NCI-H1417 treated with DMSO at 0.1 percent for 48 hours (cell line): ENCODE measurements around the gene FBXW7.
A peak's percentile ranks its signal among the peaks of the same experiment; 100 is the strongest.

Experiments
- DNase-seq: peaks from one replicate; lab custom pipeline; 2025; lab: John Stamatoyannopoulos, UW

FBXW7 gene

GRCh38 chr4:152328582-152328981, 207.3 kb downstream of the FBXW7 start:
- DNase-seq = no peak

GRCh38 chr4:152327606-152328453, 208.1 kb downstream of the FBXW7 start:
- DNase-seq = no peak

- DNase-seq = no peak
Measured at GRCh38 chr4:152325831-152326230, 210.1 kb downstream of the FBXW7 start.

GRCh38 chr4:152323221-152323620, 212.7 kb downstream of the FBXW7 start:
- DNase-seq = no peak

GRCh38 chr4:152322656-152323055, 213.2 kb downstream of the FBXW7 start:
- no peak for DNase-seq

GRCh38 chr4:152321923-152322322, 214.0 kb downstream of the FBXW7 start:
- no peak for DNase-seq

GRCh38 chr4:152321398-152321797, 214.5 kb downstream of the FBXW7 start:
- no peak for DNase-seq

GRCh38 chr4:152316969-152317368, 218.9 kb downstream of the FBXW7 start:
- DNase-seq = no peak

- DNase-seq = no peak
Measured at GRCh38 chr4:152310257-152310656, 225.6 kb downstream of the FBXW7 start.

GRCh38 chr4:152309418-152309817, 226.5 kb downstream of the FBXW7 start:
- peak; percentile 36 for DNase-seq

GRCh38 chr4:152308951-152309350, 226.9 kb downstream of the FBXW7 start:
- peak; percentile 87 for DNase-seq

- no peak for DNase-seq
Measured at GRCh38 chr4:152307669-152308068, 228.2 kb downstream of the FBXW7 start.

- DNase-seq = no peak
Measured at GRCh38 chr4:152306541-152306940, 229.4 kb downstream of the FBXW7 start.

GRCh38 chr4:152304220-152304619, 231.7 kb downstream of the FBXW7 start:
- no peak for DNase-seq

- DNase-seq = no peak
Measured at GRCh38 chr4:152301381-152301780, 234.5 kb downstream of the FBXW7 start.

GRCh38 chr4:152299553-152299952, 236.3 kb downstream of the FBXW7 start:
- DNase-seq = no peak

- DNase-seq = no peak
Measured at GRCh38 chr4:152296386-152296785, 239.5 kb downstream of the FBXW7 start.

GRCh38 chr4:152294765-152295164, 241.1 kb downstream of the FBXW7 start:
- no peak for DNase-seq

- no peak for DNase-seq
Measured at GRCh38 chr4:152294331-152294730, 241.6 kb downstream of the FBXW7 start.

- DNase-seq = no peak
Measured at GRCh38 chr4:152293527-152293926, 242.4 kb downstream of the FBXW7 start.

GRCh38 chr4:152290366-152290921, 245.4 kb downstream of the FBXW7 start:
- no peak for DNase-seq

GRCh38 chr4:152289941-152290340, 246.0 kb downstream of the FBXW7 start:
- DNase-seq = no peak

GRCh38 chr4:152289541-152289940, 246.4 kb downstream of the FBXW7 start:
- no peak for DNase-seq
